Stimulated activated CD4-positive, alpha-beta T cell treated with anti-CD3 and anti-CD28 coated beads, Interleukin-4, amount 100 ng/mL, for 4 hours (primary cell): ENCODE results near the gene SNAP47.
"Not testable (repeated sequence)": the region's sequence is repeated elsewhere in the genome, so short reads cannot be mapped to it uniquely, and the experiment has no call there.

Experiments used
- DNase-seq, 2 experiments: peaks; one replicate each; pipeline ENCODE4 v3.0.0-alpha.2; 2020

Gene SNAP47

GRCh38 chr1:227734856-227735538 lies at the start of gene SNAP47, which contains the start of gene JMJD4:
Gene SNAP47 (plus strand): TSS chr1:227735435. CDS start chr1:227747737, 12,302 bp downstream.
Gene JMJD4 (minus strand): TSS chr1:227735302. CDS start chr1:227735273, 29 bp downstream.
- peak; percentile 90 to 91 for DNase-seq

- no peak for DNase-seq
Observed at GRCh38 chr1:227685807-227686206, 49.4 kb upstream of the SNAP47 start.

GRCh38 chr1:227697321-227697864 lies 37.8 kb upstream of the SNAP47 start:
- no peak for DNase-seq

GRCh38 chr1:227701631-227702030 lies 33.6 kb upstream of the SNAP47 start:
- not testable (repeated sequence) for DNase-seq

GRCh38 chr1:227707846-227708245 lies 27.4 kb upstream of the SNAP47 start:
- no peak for DNase-seq

- DNase-seq: no peak
Observed at GRCh38 chr1:227709451-227709850, 25.8 kb upstream of the SNAP47 start.

- not testable (repeated sequence) for DNase-seq
Observed at GRCh38 chr1:227710474-227710873, 24.8 kb upstream of the SNAP47 start.

- no peak for DNase-seq
Observed at GRCh38 chr1:227712648-227713047, 22.6 kb upstream of the SNAP47 start.

- no peak for DNase-seq
Observed at GRCh38 chr1:227718932-227719331, 16.3 kb upstream of the SNAP47 start.

- no peak for DNase-seq
Observed at GRCh38 chr1:227723474-227723873, 11.8 kb upstream of the SNAP47 start.

- DNase-seq: no peak
Observed at GRCh38 chr1:227725046-227725445, 10.2 kb upstream of the SNAP47 start.

- DNase-seq: no peak
Observed at GRCh38 chr1:227726318-227726717, 8.9 kb upstream of the SNAP47 start.

- DNase-seq: no peak
Observed at GRCh38 chr1:227726924-227727599, 8.2 kb upstream of the SNAP47 start.

GRCh38 chr1:227728059-227728891 lies 7.0 kb upstream of the SNAP47 start:
- peak; percentile 60 to 75 for DNase-seq

GRCh38 chr1:227728892-227729143 lies 6.4 kb upstream of the SNAP47 start:
- DNase-seq: no peak

GRCh38 chr1:227729144-227729880 lies 5.9 kb upstream of the SNAP47 start:
- DNase-seq: no peak

GRCh38 chr1:227729881-227730629 lies 5.2 kb upstream of the SNAP47 start:
- DNase-seq: peak in 1 of 2 experiments; percentile 44

GRCh38 chr1:227730630-227731151 lies 4.5 kb upstream of the SNAP47 start:
- DNase-seq: no peak

- no peak for DNase-seq
Observed at GRCh38 chr1:227731241-227731677, 4.0 kb upstream of the SNAP47 start.

- no peak for DNase-seq
Observed at GRCh38 chr1:227731696-227732585, 3.3 kb upstream of the SNAP47 start.
